ENCODE measurements around the gene SF3B3.

- TF ChIP-seq EP300 (IDR thresholded peaks at IDR 0.05) (no peak), POLR2A (IDR thresholded peaks at IDR 0.05) (no peak)
Observed at GRCh38 chr16:70478912-70479341, 44.7 kb upstream of the SF3B3 start.

All from suprapubic skin (tissue), 2 donors.